DMS114 treated with DMSO at 0.1 percent for 48 hours (cell line): ENCODE measurements around the gene KIAA2012.
"Not testable (repeated sequence)": the region's sequence is repeated elsewhere in the genome, so short reads cannot be mapped to it uniquely, and the experiment has no call there.

Experiments used
- DNase-seq: peaks from one replicate; lab custom pipeline; 2025; ENCODE audit not compliant: unreplicated experiment; lab: John Stamatoyannopoulos, UW

The KIAA2012 gene

GRCh38 chr2:202114795-202115194 lies 41.7 kb downstream of the KIAA2012 start:
- no peak for DNase-seq

DNA sequence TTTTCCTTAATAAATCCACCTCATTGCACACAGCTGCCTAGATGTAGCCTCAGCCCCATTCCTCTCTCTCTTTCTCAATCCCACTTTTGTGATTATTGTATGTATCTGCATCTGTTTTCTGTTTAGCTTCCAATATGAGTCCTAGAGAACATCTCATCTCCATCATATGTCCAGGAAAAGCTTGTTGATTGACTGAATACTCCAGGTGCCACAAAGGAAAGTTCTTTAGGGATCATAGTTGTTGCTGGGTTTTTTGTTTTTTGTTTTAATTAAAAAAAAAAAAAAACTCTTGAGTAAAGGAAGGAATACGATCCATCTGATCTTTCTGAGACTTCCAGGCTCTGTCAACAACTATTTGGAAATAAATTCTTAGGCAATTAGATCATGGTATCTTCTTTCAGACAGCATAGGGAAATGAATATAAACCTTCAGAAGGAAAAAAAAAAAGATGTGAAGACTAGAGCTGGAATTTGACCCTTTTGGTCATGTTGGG lies 42.5 kb downstream of the KIAA2012 start:
- DNase-seq: no peak

DNA sequence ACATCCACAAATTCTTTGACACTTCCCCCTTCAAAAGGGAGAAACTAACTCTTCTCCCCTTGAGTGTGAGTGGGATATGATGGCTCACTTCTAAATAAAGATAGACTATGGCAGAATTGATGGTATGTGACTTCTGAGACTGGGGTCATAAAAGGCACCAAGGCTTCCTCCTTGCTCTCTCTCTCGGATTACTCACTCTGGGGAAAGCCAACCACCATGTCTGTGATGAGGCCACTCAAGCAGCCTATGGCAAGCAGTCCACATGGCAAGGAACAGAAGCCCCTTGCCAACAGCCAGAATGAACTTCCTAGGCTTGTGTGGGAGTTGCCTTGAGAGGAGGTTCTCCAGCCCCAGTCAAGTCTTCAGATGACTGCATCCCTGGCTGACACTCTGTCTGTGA lies 43.6 kb downstream of the KIAA2012 start:
- DNase-seq: no peak

- no peak for DNase-seq
These were observed 45.1 kb downstream of the KIAA2012 start for GRCh38 chr2:202118168-202118567.

- no peak for DNase-seq
These were observed 47.8 kb downstream of the KIAA2012 start for GRCh38 chr2:202120828-202121227.

GRCh38 chr2:202121532-202122162 lies 48.6 kb downstream of the KIAA2012 start:
- no peak for DNase-seq

GRCh38 chr2:202122163-202122540 lies 49.1 kb downstream of the KIAA2012 start:
- DNase-seq: no peak

DNA sequence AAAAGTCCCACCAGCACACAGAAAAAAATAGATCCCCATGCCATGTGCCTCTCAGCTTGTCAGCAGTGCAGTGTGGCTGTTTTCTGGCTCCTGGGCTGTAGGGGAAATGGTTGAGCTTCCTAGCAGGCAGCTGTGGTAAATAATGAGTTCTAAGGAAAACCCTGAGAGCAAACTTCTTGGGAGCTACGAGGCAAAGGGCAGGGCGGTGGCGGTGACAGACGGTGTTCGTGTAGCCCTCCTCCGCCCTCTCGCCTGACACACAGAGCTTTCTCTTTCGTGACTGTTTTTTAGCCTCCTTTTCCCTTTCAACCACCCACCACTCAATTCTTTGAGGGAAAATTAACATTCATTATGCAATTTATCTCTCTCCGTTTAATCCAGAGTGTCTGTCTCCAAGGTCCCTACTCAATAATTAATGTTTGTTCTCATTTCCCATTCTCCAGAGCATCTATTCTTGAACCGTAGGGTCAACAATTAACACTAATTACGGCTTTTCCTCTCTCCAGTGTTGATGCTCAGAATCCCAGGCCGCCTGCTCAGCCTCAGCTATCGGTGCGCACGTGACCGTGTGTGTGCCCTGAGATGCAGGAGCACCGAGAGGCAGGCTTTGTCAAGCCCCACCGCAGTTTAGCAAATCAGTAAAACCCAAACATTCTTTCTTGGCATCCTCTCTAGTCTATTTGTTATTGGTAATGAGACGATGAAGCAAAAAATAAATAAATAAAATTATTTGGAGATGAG lies 50.1 kb downstream of the KIAA2012 start:
- DNase-seq: no peak

- no peak for DNase-seq
These were observed 51.2 kb downstream of the KIAA2012 start for GRCh38 chr2:202124286-202124685.

GRCh38 chr2:202127687-202128331 lies 54.8 kb downstream of the KIAA2012 start:
- DNase-seq: no peak

DNA sequence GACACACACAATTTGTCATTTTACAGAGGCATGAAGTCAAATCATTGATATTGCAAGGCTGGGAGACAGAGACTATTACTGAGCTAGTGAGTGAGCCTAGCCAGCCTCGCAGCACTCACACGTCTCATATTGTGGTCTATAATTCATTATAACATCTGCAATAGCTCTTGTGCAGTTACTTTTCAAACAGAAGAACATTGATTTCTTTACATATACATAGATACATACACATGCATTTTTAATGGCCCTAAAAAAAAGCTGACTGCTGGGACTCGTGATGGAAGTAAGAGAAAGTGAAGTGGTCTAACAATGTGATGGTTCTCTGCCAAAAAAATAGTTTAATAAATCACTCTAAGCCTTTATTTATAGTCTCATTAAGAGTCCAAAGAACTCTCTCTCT lies 56.8 kb downstream of the KIAA2012 start:
- no peak for DNase-seq

DNA sequence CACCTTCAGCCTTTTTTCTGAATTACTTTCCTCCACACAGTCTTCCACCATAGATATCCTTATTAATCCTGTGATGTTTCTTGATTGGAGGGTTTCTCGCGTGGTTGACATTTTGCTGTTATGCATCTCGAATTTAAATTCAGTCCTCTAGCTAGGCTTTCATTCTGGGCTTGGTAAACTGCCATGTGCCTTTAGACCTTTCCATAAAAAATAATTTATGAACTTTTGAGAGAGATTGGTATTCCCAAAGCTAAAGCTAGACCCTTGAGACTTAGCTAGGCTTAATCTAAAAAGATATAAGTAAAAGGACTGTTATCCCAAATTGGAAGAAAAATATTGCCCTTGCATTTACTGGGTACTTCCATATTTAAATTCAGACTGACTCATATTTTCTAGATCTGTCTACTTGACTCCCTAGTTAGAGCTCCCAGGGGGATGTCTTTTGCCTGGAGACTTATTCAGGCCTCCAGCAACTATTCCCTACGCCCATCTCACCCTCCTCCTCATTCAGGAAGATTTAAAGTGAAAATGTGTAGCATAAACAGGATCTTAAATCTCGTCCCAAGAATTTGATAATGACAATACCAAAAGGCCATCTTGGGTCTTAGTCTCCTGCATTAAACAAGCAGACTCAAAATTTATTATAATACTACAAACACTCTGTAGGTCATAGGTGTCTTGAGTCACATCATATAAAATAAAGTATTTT lies 60.3 kb downstream of the KIAA2012 start:
- no peak for DNase-seq

DNA sequence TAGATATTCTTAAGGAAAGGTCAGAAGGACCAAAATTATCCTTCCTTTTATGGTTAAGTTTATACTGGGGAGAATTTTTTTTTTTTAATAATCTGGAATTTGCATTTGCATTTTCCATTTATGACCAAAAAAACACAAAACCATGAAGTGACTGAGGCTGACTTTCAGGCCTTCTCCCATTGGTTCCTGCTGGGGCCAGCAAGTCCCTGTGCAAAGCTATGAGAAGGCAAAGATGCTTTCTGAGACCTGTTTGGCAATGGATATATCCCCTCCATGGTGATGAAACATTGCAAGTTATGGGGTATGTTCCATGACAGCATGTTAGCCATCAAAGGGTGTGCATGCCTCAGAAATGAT lies 60.8 kb downstream of the KIAA2012 start:
- no peak for DNase-seq

- DNase-seq: no peak
These were observed 62.2 kb downstream of the KIAA2012 start for GRCh38 chr2:202135091-202135874.

DNA sequence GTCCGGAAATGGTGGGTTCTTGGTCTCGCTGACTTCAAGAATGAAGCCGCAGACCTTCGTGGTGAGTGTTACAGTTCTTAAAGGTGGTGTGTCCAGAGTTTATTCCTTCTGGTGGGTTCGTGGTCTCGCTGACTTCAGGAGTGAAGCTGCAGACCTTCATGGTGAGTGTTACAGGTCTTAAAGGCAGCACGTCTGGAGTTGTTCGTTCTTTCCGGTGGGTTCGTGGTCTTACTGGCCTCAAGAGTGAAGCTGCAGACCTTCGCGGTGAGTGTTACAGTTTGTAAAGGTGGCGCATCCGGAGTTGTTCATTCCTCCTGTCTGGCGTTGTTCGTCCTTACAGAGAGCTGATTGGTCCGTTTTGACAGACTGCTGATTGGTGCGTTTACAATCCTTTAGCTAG lies 63.0 kb downstream of the KIAA2012 start:
- DNase-seq: not testable (repeated sequence)

- no peak for DNase-seq
These were observed 63.5 kb downstream of the KIAA2012 start for GRCh38 chr2:202136526-202136925.

DNA sequence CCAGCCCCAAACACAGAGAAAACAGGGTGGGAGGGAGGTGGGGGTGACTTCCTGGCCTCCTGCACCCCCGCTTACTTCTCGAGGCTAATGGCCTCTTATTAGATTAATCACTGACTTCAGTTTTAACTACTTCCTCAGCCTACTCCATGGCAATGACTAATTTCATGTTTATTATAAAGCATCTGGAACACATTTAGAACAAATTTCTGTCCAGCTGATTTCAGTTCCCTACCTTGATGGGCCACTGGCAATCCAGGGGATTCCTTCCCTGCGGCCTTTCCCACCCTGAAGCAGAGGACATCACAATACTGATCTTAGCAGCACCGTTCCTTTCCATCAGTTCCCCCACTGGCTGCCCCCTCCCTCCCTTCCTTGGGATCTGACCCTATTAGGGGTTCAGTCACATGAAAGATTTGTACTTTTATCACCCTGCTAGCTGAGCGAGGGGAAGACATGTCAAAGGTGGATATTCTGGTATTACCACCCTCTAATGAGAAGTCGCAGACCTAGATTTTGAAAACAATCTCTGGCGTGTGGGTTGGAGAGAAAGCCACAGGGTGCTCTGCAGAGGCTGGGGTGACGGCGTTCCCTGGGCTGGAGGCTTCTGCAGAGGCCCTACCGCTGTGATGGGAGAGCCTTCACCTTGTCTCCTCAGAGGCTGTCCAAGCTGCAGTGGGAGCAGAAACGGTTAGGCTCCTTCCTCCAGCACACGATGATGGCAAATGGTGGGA lies 67.6 kb downstream of the KIAA2012 start:
- DNase-seq: no peak

- no peak for DNase-seq
These were observed 68.4 kb downstream of the KIAA2012 start for GRCh38 chr2:202141329-202141947.

DNA sequence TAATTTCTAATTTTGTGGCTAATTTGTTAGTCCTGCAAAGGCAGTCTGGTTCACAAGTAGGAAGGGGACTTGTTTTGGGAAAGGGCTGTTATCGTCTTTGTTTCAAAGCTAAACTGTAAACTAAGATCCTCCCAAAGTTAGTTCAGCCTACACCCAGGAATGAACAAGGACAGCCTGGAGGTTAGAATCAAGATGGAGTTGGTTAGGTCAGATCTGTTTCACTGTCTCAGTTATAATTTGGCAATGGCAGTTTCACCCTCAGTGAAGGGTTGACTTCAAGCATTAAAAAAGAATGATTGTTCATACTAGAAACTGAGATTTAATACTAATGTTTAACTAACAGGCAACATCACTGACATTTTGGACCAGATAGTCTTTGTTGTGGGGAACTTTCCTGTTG lies 69.5 kb downstream of the KIAA2012 start:
- no peak for DNase-seq

GRCh38 chr2:202147775-202148174 lies 74.7 kb downstream of the KIAA2012 start:
- DNase-seq: no peak
